WTC11 (cell line): ENCODE measurements around the gene TOMM5.

ENCODE experiments used
- ATF3 ChIP-seq: sonication (generic); formaldehyde crosslinking; conservative IDR thresholded peaks from 2 replicates; pipeline ENCODE4 v1.8.1; 2022; ENCODE audit warnings: mild to moderate bottlenecking, missing genetic modification reagents
- CREM ChIP-seq: sonication (generic); formaldehyde crosslinking; IDR thresholded peaks from 2 replicates; pipeline ENCODE4 v1.8.1; 2022; ENCODE audit warnings: mild to moderate bottlenecking, missing genetic modification reagents, moderate library complexity
- CTCF ChIP-seq: fragments of 200-600 bp; IDR thresholded peaks from 2 replicates; pipeline ENCODE4 v1.8.0; 2022; ENCODE audit warnings: antibody characterized with exemption
- MAX ChIP-seq: sonication (generic); formaldehyde crosslinking; IDR thresholded peaks from 2 replicates; pipeline ENCODE4 v1.8.0; 2022; ENCODE audit warnings: mild to moderate bottlenecking, missing genetic modification reagents
- MLX ChIP-seq: sonication (generic); formaldehyde crosslinking; IDR thresholded peaks from 2 replicates; pipeline ENCODE4 v1.8.1; 2023; ENCODE audit warnings: mild to moderate bottlenecking, missing genetic modification reagents, moderate library complexity
- NR1H2 ChIP-seq: sonication (generic); formaldehyde crosslinking; IDR thresholded peaks from 2 replicates; pipeline ENCODE4 v1.9.0; 2021; ENCODE audit warnings: mild to moderate bottlenecking, moderate library complexity, missing genetic modification reagents
- STAT6 ChIP-seq: sonication (generic); formaldehyde crosslinking; conservative IDR thresholded peaks from 2 replicates; pipeline ENCODE4 v1.8.1; 2023; ENCODE audit warnings: mild to moderate bottlenecking, low read depth, missing genetic modification reagents, moderate library complexity
- TCF7 ChIP-seq: sonication (generic); formaldehyde crosslinking; IDR thresholded peaks from 2 replicates; pipeline ENCODE4 v1.8.0; 2022; ENCODE audit warnings: mild to moderate bottlenecking, low read depth, missing genetic modification reagents, moderate library complexity
- ZBTB43 ChIP-seq: sonication (generic); formaldehyde crosslinking; IDR thresholded peaks from 2 replicates; pipeline ENCODE4 v1.8.1; 2023; ENCODE audit warnings: mild to moderate bottlenecking, missing genetic modification reagents
- ZNF281 ChIP-seq: sonication (generic); formaldehyde crosslinking; IDR thresholded peaks from 2 replicates; pipeline ENCODE4 v1.8.0; 2023; ENCODE audit warnings: mild to moderate bottlenecking, missing genetic modification reagents

GRCh38 chr9:37540634-37541033 lies 51.8 kb downstream of the TOMM5 start:
- TF ChIP-seq CTCF = no peak
- TF ChIP-seq MAX (CRISPR knock-in tag) = no peak
- no peak for TF ChIP-seq STAT6 (CRISPR knock-in tag)
- TF ChIP-seq CREM (CRISPR knock-in tag) = no peak
- no peak for TF ChIP-seq TCF7 (CRISPR knock-in tag)
- no peak for TF ChIP-seq ATF3 (CRISPR knock-in tag)
- TF ChIP-seq ZBTB43 = no peak
- TF ChIP-seq NR1H2 = no peak
- no peak for TF ChIP-seq ZNF281 (CRISPR knock-in tag)
- TF ChIP-seq MLX = no peak
